Upper lobe of right lung (tissue), 1 donor: ENCODE data around the gene PTPRN2. TPM values are rescaled to one million over a fixed set of nuclear protein-coding genes. Genes with fewer than 3 reads are reported as not detected.

Experiments used
- ATAC-seq: fragments of 200-7000 bp; cut with Tn5 transposase; one replicate; pipeline ENCODE4 v1.9.1; 2020; ENCODE audit warnings: mild to moderate bottlenecking, moderate library complexity
- DNase-seq: peaks from one replicate; pipeline ENCODE4 v3.0.0-alpha.2; 2020
- H3K27ac ChIP-seq: fragments of 200-600 bp; one replicate; pipeline ENCODE4 v1.8.0; 2022
- H3K27me3 ChIP-seq: fragments of 200-600 bp; one replicate; pipeline ENCODE4 v1.8.0; 2022; ENCODE audit warnings: mild to moderate bottlenecking
- H3K36me3 ChIP-seq: fragments of 200-600 bp; one replicate; pipeline ENCODE4 v1.8.0; 2022
- H3K4me1 ChIP-seq: fragments of 200-600 bp; one replicate; pipeline ENCODE4 v1.8.0; 2022
- H3K4me3 ChIP-seq: fragments of 200-600 bp; one replicate; pipeline ENCODE4 v1.8.0; 2022; ENCODE audit warnings: mild to moderate bottlenecking
- H3K9me3 ChIP-seq: fragments of 200-600 bp; one replicate; pipeline ENCODE4 v1.8.0; 2022
- CTCF ChIP-seq: fragments of 200-600 bp; IDR thresholded peaks from one replicate; pipeline ENCODE4 v1.8.0; 2022; ENCODE audit warnings: antibody characterized with exemption
- intact Hi-C: fragments of 100-400 bp; cut with DNase I; formaldehyde crosslinking; loops from one replicate; pipeline ENCODE4 v1.11.0; 2022
- total RNA-seq: library from RNA; stranded (reverse); fragmentation: NEBNext Ultra II Directional; extraction: Animal tissue kit (Norgen Biotek cat#: 25700); gene quantifications from one replicate; pipeline ENCODE4 v1.2.1, GENCODE V29; 2021
- donor health status: DM: no; HTN: yes; CAD: no; lungs with severe emphysema.

PTPRN2 gene
- total RNA-seq, 1 donor from 2014 or later, result 4.9 TPM

- TF ChIP-seq CTCF, result no peak
- Histone ChIP-seq H3K4me3 (no peak overlapping the region), H3K4me1 (no peaks in the 10 kb centered on the region), H3K9me3 (no peaks in the 10 kb centered on the region), H3K27me3 (no peaks in the 10 kb centered on the region), H3K36me3 (no peaks in the 10 kb centered on the region), H3K27ac (no peak overlapping the region)
- intact Hi-C loops, result no loop called here
- no peak for ATAC-seq
- DNase-seq, result no peak
Measured at GRCh38 chr7:158474488-158474887, 113.1 kb downstream of the PTPRN2 start.

GRCh38 chr7:158473946-158474345, 113.7 kb downstream of the PTPRN2 start:
- Histone ChIP-seq H3K36me3 (no peaks in the 10 kb centered on the region), H3K9me3 (no peaks in the 10 kb centered on the region), H3K4me3 (no peak overlapping the region), H3K27me3 (no peaks in the 10 kb centered on the region), H3K27ac (no peak overlapping the region), H3K4me1 (no peaks in the 10 kb centered on the region)
- DNase-seq (peak; percentile 55), ATAC-seq (no peak)
- intact Hi-C loops, result no loop called here
- no peak for TF ChIP-seq CTCF

GRCh38 chr7:158473221-158473620, 114.4 kb downstream of the PTPRN2 start:
- ATAC-seq (peak; percentile 40), DNase-seq (peak; percentile 34)
- intact Hi-C loops, result no loop called here

GRCh38 chr7:158472596-158472995, 115.0 kb downstream of the PTPRN2 start:
- Histone ChIP-seq H3K27me3 (no peaks in the 10 kb centered on the region), H3K36me3 (no peaks in the 10 kb centered on the region), H3K9me3 (no peaks in the 10 kb centered on the region), H3K4me3 (no peak overlapping the region), H3K27ac (no peak overlapping the region), H3K4me1 (no peaks in the 10 kb centered on the region)
- no peak for TF ChIP-seq CTCF
- no peak for ATAC-seq
- DNase-seq, result no peak
- intact Hi-C loops, result no loop called here

More at GRCh38 chr7:158473221-158473620, 114.4 kb downstream of the PTPRN2 start:
- TF ChIP-seq CTCF, result no peak
- Histone ChIP-seq H3K36me3 (no peaks in the 10 kb centered on the region), H3K9me3 (no peaks in the 10 kb centered on the region), H3K4me3 (no peak overlapping the region), H3K27ac (no peak overlapping the region), H3K27me3 (no peaks in the 10 kb centered on the region), H3K4me1 (no peaks in the 10 kb centered on the region)

GRCh38 chr7:158471716-158472115, 115.9 kb downstream of the PTPRN2 start:
- no peak for TF ChIP-seq CTCF

GRCh38 chr7:158470336-158470735, 117.3 kb downstream of the PTPRN2 start:
- intact Hi-C loops, result no loop called here
- no peak for DNase-seq
- Histone ChIP-seq H3K4me3 (no peak overlapping the region), H3K27me3 (no peaks in the 10 kb centered on the region), H3K9me3 (no peaks in the 10 kb centered on the region), H3K4me1 (no peaks in the 10 kb centered on the region), H3K27ac (no peak overlapping the region), H3K36me3 (no peaks in the 10 kb centered on the region)
- no peak for TF ChIP-seq CTCF
- ATAC-seq, result no peak

More at GRCh38 chr7:158471716-158472115, 115.9 kb downstream of the PTPRN2 start:
- intact Hi-C loops, result no loop called here
- H3K27ac ChIP-seq, result no peak overlapping the region
- DNase-seq, result no peak
- H3K4me1 ChIP-seq, result no peaks in the 10 kb centered on the region
- H3K36me3 ChIP-seq, result no peaks in the 10 kb centered on the region
- no peaks in the 10 kb centered on the region for H3K27me3 ChIP-seq
- ATAC-seq, result no peak
- no peak overlapping the region for H3K4me3 ChIP-seq
- no peaks in the 10 kb centered on the region for H3K9me3 ChIP-seq
